MG63 (cell line): ENCODE results near the gene DCT. TPM values are rescaled to one million over a fixed set of nuclear protein-coding genes. Genes with fewer than 3 reads are reported as not detected.

ENCODE experiments used
- DNase-seq: peaks from one replicate; pipeline ENCODE4 v3.0.0-alpha.2; 2020
- H3K27me3 ChIP-seq: fragments of 250-450 bp; sonication (Bioruptor Pico); 2 replicates; pipeline ENCODE4 v1.5.1; 2020; ENCODE audit warnings: mild to moderate bottlenecking, moderate library complexity
- H3K36me3 ChIP-seq: fragments of 250-450 bp; sonication (Bioruptor Pico); 2 replicates; pipeline ENCODE4 v1.5.1; 2020; ENCODE audit warnings: mild to moderate bottlenecking, moderate library complexity
- H3K4me3 ChIP-seq: fragments of 250-450 bp; sonication (Bioruptor Pico); 2 replicates; pipeline ENCODE4 v1.5.1; 2020; ENCODE audit warnings: mild to moderate bottlenecking, moderate library complexity
- H3K9me3 ChIP-seq: fragments of 250-450 bp; sonication (Bioruptor Pico); 2 replicates; pipeline ENCODE4 v1.5.1; 2020; ENCODE audit warnings: mild to moderate bottlenecking, moderate library complexity
- total RNA-seq: library from RNA; depleted of rRNA; stranded (reverse); fragments of >200 nt; shearing (Covaris generic); gene quantifications from 2 replicates; pipeline ENCODE4 v1.2.3, GENCODE V29; 2014; ENCODE audit warnings: low replicate concordance

The DCT gene
- total RNA-seq, 1 experiment from 2014 or later = not detected

DNA sequence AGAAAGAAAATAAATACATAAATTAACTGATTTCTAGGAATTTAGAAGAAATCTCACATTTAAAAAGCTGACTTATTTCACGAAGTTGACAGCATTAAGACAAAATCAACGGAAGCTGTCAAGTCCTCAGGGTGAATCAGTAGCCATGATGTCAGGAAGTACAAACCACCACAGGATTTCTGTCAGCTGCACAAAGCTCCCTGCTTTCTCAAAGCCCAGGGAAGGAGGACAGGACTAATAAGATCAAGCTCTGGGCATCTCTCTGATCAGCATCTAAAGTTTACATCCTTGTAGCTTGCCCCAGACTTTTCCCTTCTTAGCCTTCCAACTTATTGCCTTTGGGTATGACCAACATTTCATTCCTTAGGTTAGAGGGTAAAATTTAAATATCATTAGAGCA, 9.4 kb downstream of the DCT start:
- no peak overlapping the region for H3K4me3 ChIP-seq
- H3K36me3 ChIP-seq = no peaks in the 10 kb centered on the region
- no peaks in the 10 kb centered on the region for H3K27me3 ChIP-seq
- no peaks in the 10 kb centered on the region for H3K9me3 ChIP-seq
- DNase-seq = no peak

DNA sequence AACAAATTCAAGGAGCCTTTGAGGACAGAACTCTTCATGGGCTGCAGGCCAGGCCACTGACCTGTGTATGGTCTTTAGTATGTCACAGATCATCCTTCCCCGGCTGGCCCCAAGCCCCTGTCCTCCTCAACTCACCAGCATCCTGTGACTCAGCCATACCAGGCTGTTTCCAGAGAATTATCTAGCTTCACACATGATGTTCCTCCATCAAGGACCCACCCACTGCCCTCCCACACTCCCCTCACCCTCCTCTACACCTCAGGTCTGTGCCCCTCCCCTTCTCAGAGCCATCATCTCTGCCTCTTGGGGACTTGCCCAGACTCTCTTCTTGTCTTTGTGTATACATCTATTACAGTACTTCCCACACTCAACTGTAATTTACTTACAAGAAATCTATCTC, 14.7 kb downstream of the DCT start:
- no peaks in the 10 kb centered on the region for H3K9me3 ChIP-seq
- no peaks in the 10 kb centered on the region for H3K36me3 ChIP-seq
- no peaks in the 10 kb centered on the region for H3K27me3 ChIP-seq
- no peak overlapping the region for H3K4me3 ChIP-seq
- DNase-seq = no peak

DNA sequence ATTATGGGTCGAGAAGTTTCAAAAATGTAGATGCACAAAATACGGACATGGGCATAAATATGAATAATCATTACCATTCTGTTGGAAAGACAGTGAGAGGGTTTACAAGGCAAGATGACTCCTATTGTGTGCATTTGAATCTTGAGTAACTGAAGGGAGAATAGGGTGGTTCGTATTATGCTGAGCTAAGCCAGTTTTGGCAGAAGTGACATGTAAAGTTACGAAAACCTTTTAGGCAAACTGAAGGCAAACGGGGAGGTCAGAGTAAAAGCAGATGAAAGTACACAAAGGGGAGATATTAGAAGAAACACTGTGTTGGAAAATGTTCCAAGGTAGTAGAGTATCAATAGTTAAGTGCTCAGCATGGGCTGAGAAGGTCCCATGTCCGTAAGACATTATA, 16.8 kb downstream of the DCT start:
- no peak overlapping the region for H3K4me3 ChIP-seq
- no peaks in the 10 kb centered on the region for H3K9me3 ChIP-seq
- no peaks in the 10 kb centered on the region for H3K36me3 ChIP-seq
- no peaks in the 10 kb centered on the region for H3K27me3 ChIP-seq
- DNase-seq = no peak

DNA sequence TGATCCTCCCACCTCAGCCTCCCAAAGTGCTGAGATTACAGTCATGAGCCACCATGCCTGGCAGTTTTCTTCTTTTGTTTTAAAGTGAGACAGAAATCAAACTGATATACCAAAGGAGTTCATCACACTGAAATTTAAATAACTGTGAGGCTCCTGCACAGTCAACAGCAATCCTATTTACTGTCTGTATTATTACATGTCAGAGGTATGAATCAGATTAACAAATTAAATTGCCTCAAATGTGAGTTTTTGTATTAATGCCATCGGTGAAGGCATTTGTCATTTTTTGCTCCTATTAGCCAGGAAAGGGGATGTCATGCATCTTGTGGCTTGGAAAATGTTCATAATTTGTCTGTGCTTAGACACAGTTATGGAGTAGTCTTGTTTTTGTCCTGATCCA, 20.4 kb downstream of the DCT start:
- no peak for DNase-seq
- no peaks in the 10 kb centered on the region for H3K27me3 ChIP-seq

DNA sequence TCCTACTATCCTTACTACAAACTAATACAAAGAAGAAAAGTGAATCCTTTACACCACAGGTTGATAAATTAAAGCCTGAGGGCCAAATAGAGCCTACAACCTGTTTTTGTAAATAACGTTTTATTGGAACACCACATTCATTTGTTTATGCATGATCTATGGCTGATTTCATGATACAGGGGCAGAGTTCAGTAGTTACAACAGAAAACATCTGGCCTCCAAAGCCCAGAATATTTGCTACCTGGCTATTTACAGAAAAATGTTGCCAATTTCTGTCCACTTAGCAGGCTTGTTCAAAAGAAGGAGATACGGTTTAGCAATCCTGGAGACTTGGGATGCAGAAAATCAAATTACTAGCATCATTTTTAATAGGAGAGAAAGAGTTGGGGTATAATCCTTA, 24.1 kb downstream of the DCT start:
- Histone ChIP-seq H3K9me3 (no peaks in the 10 kb centered on the region), H3K4me3 (no peak overlapping the region), H3K27me3 (no peaks in the 10 kb centered on the region), H3K36me3 (no peaks in the 10 kb centered on the region)
- no peak for DNase-seq

More for the DNA sequence above, 20.4 kb downstream of the DCT start:
- Histone ChIP-seq H3K9me3 (no peaks in the 10 kb centered on the region), H3K36me3 (no peaks in the 10 kb centered on the region), H3K4me3 (no peak overlapping the region)

DNA sequence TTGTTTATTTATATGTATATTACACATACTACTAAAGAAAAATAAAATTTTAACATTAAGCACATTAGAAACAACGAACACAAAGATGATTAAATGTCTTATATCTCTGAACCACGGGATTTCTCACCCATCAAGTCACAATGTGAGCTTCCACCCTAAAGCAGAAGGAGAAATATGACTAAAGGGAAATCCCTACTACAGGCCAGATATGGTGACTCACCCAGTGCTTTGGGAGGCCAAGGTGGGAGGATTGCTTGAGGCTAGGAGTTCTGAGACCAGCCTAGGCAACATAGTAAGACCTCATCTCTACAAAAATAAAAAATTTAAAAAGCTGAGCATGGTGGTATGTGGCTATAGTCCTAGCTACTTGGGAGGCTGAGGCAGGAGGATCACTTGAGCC, 24.6 kb downstream of the DCT start:
- H3K27me3 ChIP-seq = no peaks in the 10 kb centered on the region
- peak; percentile 49 for DNase-seq
- H3K36me3 ChIP-seq = no peaks in the 10 kb centered on the region
- no peaks in the 10 kb centered on the region for H3K9me3 ChIP-seq
- H3K4me3 ChIP-seq = no peak overlapping the region

DNA sequence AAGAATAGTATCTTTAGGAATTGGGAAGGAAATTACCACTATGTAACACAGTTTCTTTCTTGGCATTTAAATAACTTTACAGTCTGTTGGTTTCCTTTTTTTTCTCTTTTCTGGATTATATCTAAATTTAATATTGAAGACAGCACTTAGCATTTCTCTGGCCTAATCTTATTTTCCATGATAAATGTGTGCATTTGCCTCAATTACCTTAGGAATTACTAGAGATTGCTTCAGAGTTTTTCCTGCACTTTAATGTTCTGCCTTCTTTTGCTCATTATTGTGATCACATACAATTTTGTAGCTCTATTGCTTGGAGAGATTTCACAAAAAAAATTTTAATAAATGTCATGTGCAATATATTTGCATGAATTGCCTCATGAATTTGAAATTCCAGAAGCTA, 25.1 kb downstream of the DCT start:
- Histone ChIP-seq H3K27me3 (no peaks in the 10 kb centered on the region), H3K36me3 (no peaks in the 10 kb centered on the region), H3K4me3 (no peak overlapping the region), H3K9me3 (no peaks in the 10 kb centered on the region)
- DNase-seq = no peak

DNA sequence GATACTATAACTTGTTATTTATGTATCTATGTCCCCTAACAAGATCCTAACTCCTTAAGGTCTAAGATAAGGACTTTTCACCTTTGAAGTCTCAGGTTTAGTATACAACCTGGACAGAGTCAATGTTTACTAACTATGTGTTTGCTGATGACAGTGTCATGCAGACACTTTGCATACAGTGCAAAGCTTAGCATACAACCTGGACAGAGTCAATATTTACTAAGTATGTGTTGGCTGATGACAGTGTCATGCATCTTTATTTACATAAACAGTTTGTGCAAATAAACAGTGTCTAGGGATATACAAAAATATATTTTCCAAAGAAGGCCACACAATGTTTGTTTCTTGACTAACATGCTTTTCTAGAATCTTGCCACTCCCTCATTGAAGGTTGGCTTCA, 34.7 kb downstream of the DCT start:
- Histone ChIP-seq H3K9me3 (no peaks in the 10 kb centered on the region), H3K4me3 (no peak overlapping the region), H3K36me3 (no peaks in the 10 kb centered on the region), H3K27me3 (0 out of 2 replicates have a peak, but pooled peaks cover under 1% of the 10 kb centered on the region)
- no peak for DNase-seq

DNA sequence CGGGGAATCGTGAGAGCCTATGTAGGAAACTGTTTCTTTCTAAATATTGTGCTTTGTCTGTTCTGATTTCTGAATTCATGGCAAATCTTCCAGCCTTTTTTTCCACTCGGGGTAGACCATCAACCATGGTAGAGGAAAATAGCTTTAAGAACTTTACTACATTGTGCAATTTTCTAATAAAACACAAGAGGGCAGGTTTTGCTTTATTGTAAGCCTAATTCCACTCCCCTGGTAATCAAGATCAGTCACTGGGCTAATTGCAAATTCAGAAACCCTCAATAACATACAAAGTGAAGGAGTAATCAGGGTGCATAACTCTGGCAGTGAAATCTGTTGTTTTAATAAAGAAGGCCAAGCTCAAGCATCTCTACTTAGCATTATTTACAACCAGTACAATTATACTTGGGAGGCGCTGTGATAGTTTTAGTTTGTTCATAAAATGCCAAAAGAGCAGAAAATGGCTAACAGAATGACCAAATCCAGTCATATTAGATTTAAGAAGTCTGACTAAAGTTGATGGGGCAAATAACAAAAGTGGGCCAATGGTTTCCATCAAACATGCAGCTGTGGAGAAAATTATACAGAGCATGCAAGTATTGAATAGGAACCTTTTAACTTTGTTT, 43.8 kb downstream of the DCT start:
- peaks cover 5% of the 10 kb centered on the region; the same call in 1 of the 2 replicates for H3K27me3 ChIP-seq
- H3K4me3 ChIP-seq = no peak overlapping the region
- H3K36me3 ChIP-seq = no peaks in the 10 kb centered on the region
- no peak for DNase-seq
- H3K9me3 ChIP-seq = no peaks in the 10 kb centered on the region

DNA sequence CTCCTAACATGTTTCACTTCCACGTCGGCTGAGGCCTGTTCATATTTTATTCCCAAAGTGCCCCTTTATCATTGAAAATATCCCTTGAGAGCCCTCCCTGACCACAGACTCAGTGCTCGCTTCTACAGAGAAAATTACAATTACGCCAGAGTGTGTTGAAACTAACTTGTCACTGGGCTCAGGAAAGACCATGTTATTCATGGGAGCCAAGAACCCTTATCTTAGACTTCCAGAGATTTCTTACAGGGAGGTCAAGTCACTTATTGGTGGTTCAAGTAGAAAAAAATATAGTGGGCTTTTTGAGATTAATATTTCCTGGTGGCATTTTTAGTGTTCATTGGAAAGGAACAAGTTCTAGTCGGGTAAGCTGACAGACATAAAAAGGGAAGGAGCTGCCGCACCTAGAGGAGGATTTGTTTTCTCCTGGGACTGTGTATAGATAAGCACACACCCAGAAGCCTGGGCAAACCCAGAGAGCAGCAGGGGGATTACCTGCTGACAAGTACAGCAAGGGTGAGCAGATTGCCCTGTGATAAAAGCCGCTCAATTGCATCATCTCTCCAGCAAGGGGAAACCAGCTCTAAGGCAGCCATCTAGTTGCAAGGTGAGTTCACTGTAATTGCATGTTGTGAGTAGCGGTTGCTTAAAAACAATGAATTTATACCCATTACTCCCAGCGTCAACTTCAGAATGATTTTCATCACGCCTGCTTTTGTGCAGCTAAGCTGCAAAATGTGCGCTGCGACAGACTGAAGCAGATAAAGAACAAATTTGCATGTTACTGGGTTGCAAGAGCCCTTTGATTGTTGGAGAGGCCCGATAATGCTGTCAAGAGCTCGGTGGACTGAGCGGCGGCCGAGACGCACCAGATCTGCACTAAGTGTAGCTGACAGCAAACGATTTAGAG, 46.2 kb downstream of the DCT start:
- H3K36me3 ChIP-seq = no peaks in the 10 kb centered on the region
- peaks cover 3% of the 10 kb centered on the region; the same call in 1 of the 2 replicates for H3K27me3 ChIP-seq
- H3K4me3 ChIP-seq = no peak overlapping the region
- no peaks in the 10 kb centered on the region for H3K9me3 ChIP-seq
- DNase-seq = no peak

DNA sequence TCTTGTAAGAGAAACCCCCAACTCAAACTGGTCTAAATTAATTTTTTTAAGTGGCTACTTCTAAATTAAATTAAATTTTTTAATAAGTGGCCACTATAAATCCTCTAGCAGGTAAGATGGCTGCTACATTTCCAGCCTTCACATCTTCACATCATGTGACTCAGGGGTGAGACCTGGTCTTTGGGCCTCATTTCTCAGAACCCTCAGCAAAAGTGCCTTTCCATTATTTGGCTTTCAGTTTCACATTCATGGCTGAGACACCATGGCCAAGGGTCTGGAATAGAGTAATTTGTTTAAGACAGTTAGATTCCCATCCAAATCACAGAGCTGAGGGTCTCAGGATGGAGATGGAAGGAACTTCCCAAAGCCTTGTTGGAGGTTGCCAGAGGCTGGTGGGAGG, 47.5 kb downstream of the DCT start:
- Histone ChIP-seq H3K27me3 (0 out of 2 replicates have a peak, but pooled peaks cover 3% of the 10 kb centered on the region), H3K36me3 (no peaks in the 10 kb centered on the region), H3K4me3 (no peak overlapping the region), H3K9me3 (no peaks in the 10 kb centered on the region)
- DNase-seq = no peak

DNA sequence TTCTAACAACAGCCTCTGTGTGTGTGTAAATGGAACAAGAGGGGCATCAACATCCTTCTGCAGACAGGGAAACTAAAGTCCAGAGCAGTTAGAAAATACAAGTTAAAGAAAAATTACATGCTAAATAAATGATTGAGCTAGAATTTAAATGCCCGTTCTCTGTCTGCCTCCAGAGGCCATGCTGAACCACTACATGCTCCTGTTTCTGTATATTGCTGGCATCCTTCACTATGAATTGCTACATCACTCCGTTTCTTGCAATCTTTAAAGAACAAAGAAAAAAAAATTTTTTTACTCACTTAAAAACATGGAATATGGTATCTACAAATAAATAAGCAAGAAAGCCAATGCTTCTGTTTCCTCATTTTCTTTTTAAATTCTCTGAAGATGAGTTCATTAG, 47.9 kb downstream of the DCT start:
- no peak for DNase-seq

DNA sequence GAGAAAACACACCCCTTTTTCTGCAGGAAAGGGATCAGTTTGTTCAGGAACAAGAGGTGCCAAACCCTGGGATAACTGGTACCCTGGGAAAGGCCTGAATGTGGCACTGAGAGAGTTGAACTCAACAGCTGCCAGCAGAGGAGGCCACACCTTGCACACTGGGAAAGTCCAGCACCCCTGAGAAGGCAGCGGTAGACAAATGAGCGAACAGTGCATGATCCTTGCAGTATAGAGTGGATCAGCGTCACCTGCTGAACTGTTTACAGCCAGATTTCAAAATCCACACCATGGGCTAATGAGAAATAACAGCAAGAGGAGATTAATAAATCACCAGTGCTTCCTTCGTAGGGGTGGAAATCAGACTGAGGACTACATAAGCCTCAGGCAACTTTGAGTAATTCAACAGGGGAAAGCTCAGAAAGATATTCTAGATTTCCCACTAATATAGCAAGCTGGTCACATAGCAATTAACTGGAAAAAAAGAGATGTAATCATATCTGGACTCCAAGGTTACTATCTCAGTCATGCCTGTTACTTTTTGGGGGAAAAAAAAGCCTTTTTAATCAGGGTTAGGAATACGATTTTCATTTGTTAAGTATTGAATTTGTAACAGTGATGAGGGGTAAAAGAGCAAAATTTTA, 52.0 kb downstream of the DCT start:
- no peak for DNase-seq
- Histone ChIP-seq H3K4me3 (no peak overlapping the region), H3K27me3 (no peaks in the 10 kb centered on the region), H3K9me3 (no peaks in the 10 kb centered on the region), H3K36me3 (no peaks in the 10 kb centered on the region)

More for the DNA sequence above, 47.9 kb downstream of the DCT start:
- H3K27me3 ChIP-seq = 0 out of 2 replicates have a peak, but pooled peaks cover 3% of the 10 kb centered on the region
- no peaks in the 10 kb centered on the region for H3K9me3 ChIP-seq
- H3K36me3 ChIP-seq = no peaks in the 10 kb centered on the region
- no peak overlapping the region for H3K4me3 ChIP-seq

DNA sequence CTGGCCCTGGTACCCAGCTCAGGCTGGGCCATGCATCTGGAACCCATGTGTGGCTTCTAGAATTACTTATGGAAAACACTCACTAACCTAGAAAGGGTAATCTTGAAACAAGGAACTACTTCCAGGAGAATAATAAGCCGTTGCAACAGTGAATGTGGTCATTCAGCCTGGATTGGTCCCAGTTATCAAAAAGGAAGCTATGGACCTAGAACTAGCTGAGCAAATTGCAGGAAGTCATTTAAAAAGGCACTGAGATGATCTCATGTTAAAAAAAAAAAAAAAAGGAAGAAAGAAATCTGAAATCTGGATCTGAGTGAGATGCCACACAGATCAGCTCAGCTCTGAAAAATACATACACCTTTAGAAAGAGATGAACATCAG, 59.6 kb downstream of the DCT start:
- Histone ChIP-seq H3K4me3 (no peak overlapping the region), H3K36me3 (no peaks in the 10 kb centered on the region), H3K27me3 (no peaks in the 10 kb centered on the region), H3K9me3 (no peaks in the 10 kb centered on the region)
- DNase-seq = no peak

DNA sequence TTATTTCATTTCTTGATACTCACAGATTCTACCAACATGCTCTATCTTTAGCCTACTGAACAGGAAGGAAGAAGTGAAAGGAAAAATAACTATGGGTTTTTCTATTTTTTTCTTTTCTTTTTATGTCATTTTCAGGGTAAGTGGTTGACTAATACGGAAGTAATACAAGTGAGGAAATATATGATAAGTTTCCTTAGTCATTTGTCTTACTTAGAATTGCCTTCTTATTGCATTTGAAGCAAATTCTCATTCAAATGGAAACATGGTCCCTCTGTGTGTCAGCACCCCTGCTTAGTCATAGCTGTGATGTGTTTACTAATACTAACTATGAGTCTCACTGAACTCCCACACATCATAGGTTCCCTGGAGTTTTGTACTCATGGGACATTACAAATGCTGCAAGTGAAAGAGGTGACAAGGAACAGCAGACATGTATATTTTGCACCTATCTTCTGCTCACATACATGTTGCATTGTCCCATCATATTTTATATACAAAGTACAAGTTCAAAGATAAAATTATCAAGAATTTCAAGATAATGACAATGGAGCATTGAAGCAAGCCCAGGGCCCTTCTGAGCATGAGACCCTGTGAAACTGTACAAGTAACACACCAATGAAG, 60.1 kb downstream of the DCT start:
- Histone ChIP-seq H3K27me3 (no peaks in the 10 kb centered on the region), H3K9me3 (no peaks in the 10 kb centered on the region), H3K4me3 (no peak overlapping the region), H3K36me3 (no peaks in the 10 kb centered on the region)
- peak; percentile 27 for DNase-seq

DNA sequence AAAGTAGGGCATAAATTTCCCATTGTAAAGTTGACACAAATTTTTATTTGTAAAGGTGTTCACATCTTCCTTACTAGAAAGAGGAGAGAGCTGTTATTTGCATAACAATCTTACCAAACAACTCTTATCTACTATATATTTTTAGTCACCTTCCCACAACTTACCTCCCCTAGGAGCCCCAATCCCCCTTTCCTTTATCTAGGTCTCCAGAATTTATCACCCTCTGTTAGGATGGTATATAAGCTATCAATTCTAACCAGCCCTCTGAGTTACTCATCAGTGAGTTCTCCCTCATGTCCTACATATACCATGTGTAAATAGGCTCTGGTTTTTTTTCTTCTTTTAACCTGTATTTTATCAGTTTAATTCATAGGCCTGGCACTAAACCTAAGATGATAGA, 62.2 kb downstream of the DCT start:
- H3K4me3 ChIP-seq = no peak overlapping the region
- no peaks in the 10 kb centered on the region for H3K9me3 ChIP-seq
- DNase-seq = no peak
- H3K36me3 ChIP-seq = no peaks in the 10 kb centered on the region
- H3K27me3 ChIP-seq = no peaks in the 10 kb centered on the region

DNA sequence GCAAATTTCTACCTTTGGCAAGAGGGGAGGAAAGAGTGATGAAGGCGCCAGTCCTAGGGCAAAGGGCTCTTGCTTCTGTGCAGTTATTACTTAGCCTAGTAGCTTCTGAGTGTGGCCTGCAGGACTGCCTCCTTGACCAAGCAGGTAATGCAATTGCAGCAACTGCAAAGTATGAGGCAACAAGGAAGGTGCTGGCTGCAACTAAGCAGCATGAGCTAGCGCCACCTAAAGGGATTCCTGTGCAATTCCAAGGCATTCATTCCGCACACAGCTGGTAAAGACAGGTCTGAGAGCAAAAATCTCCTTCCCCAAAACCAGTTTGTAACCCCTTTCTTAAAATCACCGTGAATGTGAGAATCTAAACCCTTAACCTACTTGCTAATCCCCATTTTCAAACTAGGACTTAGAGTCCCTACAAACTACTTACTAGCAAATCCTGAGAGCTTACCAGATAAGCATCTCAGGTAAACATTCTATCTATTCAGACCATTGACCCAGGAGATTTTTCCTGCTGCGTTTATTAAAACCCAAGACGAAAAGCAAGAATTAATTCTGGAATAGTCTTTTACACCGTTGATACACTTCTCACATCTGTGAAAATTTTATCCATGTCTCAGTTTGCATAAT, 62.9 kb downstream of the DCT start:
- Histone ChIP-seq H3K9me3 (no peaks in the 10 kb centered on the region), H3K36me3 (no peaks in the 10 kb centered on the region), H3K27me3 (no peaks in the 10 kb centered on the region), H3K4me3 (no peak overlapping the region)
- no peak for DNase-seq
